DMS 273 (cell line): ENCODE results near the gene USP22.

Source experiments
- DNase-seq: peaks from one replicate; lab custom pipeline; 2025; ENCODE audit not compliant: unreplicated experiment; lab: John Stamatoyannopoulos, UW

The USP22 gene

GRCh38 chr17:20960871-20961270, 81.9 kb downstream of the USP22 start:
- no peak for DNase-seq

DNA sequence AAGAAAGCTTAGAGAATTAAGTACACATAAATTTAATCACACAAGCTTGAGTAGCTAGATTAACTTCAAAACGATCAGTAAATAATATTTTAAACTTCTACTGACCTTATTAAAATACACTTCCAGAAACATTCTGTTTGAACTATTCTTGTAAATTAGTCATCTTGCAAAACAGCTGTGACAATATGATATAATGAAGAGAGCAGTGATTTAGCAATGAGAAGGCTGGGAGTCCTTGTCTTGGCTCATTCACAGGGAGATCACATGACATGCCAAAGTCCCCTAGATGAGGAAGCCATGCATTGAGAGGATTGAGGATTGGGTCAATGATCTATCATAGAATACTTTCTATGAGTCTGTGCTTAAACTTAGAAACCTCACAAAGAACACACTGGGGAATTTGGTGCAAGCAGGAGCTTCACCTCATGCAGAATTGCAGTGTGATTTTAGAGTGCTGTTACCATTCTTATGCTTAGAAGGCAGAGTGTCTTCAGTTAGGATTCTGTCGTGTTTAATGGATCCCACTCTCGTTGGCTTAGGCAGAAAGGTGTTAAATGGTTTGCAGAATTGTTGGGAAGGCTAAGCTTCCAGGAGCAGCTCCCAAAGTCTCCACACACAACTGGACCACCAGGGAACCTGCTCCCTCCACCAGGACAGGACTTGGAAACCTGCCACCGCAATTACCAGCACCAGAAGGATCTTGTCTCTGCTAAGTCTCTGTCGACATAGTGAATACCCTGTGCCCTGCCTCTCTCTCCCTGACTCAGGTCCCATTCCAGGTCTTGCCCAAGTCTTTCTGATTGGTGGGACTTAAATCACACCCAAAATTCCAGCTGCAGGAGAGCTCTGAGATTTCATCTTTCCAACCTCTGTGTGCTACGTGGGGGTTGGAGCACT, 87.1 kb downstream of the USP22 start:
- DNase-seq: peak; percentile 18

- no peak for DNase-seq
Measured at GRCh38 chr17:20954794-20955193, 88.0 kb downstream of the USP22 start.

GRCh38 chr17:20952183-20952582, 90.6 kb downstream of the USP22 start:
- DNase-seq: no peak
